MM.1S (cell line): ENCODE data around the gene TTK.

Experiments used
- CTCF ChIP-seq: fragments of 300-600 bp; sonication (generic); IDR thresholded peaks from 2 replicates; pipeline ENCODE4 v1.5.1; 2016; ENCODE audit warnings: antibody characterized with exemption, low read length, mixed read lengths
- EZH2 ChIP-seq: fragments of 300-600 bp; sonication (generic); optimal IDR thresholded peaks from 2 replicates; pipeline ENCODE3; 2017; ENCODE audit warnings: low read depth, mild to moderate bottlenecking, antibody characterized with exemption, low read length, mixed read lengths
- EZH2phosphoT487 ChIP-seq: fragments of 300-600 bp; sonication (generic); IDR thresholded peaks from 2 replicates; pipeline ENCODE4 v1.6.1; 2018; ENCODE audit warnings: antibody characterized with exemption, low read length

- TF ChIP-seq EZH2phosphoT487, result no peak
- TF ChIP-seq CTCF, result no peak
- no peak for TF ChIP-seq EZH2
Measured at GRCh38 chr6:80028589-80028988, 24.1 kb downstream of the TTK start.
